Hypothalamus (tissue), 51 donors: ENCODE results near the gene AKNA.
"Not testable (repeated sequence)": the region's sequence is repeated elsewhere in the genome, so short reads cannot be mapped to it uniquely, and the experiment has no call there.

ENCODE experiments used
- DNase-seq, 51 donors: peaks; one replicate each; lab custom pipeline; 2025; lab: John Stamatoyannopoulos, UW

AKNA gene

GRCh38 chr9:114342755-114343440 lies 44.9 kb downstream of the AKNA start:
- no peak for DNase-seq

GRCh38 chr9:114341991-114342390 lies 45.8 kb downstream of the AKNA start:
- no peak for DNase-seq

- DNase-seq: no peak
Observed at GRCh38 chr9:114341152-114341830, 46.5 kb downstream of the AKNA start.

DNA sequence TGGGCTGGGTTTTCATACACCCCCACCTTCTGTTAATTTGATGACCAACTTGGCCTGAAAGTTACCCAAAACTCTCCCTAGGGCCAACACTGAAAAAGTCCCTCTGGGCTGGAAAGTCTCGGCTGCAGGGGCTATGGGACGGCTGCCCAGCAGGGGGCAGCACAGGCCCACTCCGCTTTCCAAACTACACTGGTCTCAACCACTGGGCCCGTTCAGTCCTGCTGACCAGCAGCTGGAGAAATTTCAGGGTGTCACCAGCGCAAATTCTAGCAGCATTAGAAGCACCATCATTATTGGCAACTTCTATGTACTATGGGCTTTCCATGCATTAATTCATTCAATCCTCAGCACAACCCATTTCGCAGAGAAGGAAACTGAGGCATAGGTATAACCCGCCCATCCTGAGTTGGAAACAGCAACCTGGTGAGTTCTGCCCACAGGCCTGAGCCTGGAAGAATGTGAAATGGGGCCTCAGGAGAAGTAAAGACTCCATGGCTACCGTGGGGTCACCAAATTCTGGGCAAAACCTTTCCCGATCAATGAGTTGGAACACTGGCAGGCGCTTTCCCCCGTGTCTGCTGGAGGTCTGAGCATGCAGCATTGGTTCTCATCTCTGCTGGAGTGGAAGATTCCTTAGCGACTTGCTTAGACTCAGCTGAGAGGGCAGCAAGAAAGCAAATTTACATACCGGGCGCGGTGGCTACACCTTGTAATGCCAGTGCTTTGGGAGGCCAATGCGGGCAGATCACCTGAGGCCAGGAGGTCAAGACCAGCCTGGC lies 48.5 kb downstream of the AKNA start:
- DNase-seq: peak in 24 of 51 donors; percentile 5 to 60 (median 22)

GRCh38 chr9:114338187-114338586 lies 49.6 kb downstream of the AKNA start:
- DNase-seq: no peak

DNA sequence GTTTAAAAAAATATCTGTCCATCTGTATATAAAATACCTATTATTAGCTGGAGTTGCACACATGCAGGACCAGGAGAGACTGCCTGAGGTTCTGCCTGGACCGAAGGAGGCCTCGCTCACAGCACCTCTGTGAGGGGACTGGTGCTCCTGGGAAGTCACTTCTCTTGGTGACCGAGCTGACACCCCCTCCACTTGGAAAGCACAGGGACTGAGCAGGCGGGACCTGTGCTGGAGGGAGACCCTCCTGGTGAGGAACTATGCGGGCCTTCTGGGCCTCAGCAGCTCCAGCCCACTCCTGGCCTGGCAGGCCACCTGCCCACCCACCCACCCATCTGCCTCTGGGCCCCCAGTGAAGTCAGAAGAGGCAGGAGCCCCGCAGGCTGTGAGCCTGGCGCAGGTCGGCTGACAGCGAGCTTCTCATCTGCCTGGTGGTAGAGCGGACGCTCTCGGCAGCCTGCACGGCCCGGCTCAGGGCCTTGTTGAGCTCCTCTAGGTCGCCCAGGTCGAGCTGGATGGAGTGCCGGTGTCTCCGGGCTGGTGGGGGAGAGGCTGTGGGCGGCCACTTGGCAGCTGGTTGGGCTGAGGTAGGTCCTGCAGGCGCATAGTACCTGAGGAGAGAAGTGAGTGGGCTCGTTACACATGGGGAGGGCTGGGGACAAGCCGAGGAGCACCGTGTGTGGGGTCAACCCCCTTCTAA lies 50.9 kb downstream of the AKNA start:
- DNase-seq: no peak

GRCh38 chr9:114336157-114336556 lies 51.6 kb downstream of the AKNA start:
- DNase-seq: no peak

- DNase-seq: no peak
Observed at GRCh38 chr9:114335745-114336144, 52.0 kb downstream of the AKNA start.

DNA sequence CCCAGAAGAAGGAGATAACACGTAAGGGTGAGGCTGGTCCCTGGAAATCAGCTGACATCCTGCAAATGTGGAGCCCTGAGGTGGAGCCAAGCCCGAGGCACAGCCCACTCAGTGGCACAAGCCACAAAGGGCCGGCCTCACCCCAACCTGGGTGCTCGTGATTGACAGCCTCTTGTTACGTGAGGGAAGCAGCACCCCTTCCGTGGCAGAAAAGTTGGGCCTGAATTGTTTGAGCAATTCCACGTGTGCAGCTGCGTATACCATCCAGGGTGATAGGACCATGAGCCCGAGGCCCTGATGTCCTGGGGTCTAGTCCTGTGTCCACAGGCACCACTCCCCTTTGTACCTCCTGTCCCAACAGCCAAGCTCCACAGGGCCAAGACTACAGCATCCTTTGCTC lies 53.3 kb downstream of the AKNA start:
- no peak for DNase-seq

DNA sequence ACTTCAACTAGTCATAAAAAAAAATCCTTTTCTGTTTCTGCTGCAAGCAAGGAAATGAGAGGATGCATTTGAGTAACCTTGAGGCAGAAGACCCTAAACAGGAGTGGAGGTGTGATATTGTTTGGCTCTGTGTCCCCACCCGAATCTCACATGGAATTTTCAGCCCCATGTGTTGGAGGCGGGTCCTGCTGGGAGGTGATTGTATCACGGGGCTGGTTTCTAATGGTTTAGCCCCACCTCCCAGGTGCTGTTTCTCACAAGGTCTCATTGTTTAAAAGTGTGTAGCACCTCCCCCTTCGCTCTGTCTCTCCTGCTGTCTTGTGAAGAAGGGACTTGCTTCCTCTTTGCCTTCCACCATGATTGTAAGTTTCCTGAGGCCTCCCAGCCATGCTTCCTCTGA lies 54.1 kb downstream of the AKNA start:
- DNase-seq: not testable (repeated sequence)

DNA sequence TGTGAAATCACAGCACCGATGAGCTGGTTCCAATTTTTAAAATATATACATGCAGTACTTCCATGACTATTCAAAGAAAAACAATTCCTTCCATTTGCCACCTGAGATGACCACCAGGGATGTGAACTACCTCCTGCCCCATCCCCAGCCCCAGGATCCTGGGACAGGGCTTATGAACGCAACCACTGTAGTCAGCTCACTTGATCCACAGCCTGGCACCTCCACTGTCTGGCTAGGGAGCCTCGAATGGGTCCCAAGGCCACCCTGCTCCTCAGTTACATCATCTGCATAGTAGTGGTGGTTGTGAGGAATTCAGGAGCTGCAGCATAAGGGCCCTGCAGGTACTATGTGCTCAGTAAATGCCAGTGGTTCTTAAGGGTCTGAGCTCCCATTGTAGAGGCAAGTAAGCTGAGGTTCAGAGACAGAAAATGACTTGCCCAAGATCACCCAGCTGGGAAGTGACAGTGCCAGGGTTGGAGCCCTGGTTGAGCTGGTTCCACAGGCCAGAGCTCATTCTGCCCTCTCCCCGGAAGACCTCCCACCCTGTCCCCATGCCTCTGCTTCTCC lies 55.2 kb downstream of the AKNA start:
- not testable (repeated sequence) for DNase-seq

DNA sequence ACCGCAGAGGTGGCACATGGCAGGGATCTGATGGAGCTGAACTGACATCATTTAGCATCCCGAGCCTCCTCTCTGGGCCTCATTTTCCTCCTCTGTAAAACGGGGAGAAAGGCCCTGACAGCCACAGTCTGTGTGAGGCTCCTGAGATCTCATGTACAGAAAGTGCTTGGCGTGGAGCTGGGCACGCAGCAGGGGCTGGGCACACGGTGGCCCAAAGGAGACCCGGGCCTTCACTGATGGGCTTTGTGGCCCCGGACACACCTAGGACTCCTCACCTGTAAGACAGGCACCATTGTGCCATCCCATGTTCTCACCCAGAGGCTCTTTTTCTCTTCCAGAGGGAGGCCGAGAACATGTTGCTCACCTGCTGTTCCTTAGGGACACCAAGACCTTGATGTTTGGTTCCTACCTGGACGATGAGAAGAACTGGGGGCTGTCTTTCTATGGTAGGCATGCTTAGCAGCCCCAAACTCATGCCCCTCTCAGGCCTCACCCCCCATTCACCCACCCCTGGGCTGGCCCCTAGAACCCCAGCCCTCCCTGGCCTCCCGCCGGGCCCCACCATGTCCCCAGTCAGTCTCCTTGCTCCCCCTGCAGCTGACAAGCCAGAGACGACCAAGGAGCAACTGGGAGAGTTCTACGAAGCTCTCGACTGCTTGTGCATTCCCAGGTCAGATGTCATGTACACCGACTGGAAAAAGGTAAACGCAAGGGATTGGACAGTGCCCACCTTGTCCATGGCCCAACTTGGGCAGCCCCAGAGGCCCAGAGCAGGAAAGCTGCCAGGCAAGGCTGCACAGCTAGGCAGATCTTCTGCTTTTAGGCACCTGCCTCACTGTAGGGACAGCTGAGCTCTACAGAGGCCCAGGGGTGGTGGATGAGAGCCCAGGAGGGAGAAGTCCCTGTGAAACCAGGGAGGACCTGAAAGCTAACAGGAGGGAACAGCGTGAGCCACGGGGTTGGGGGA lies 56.3 kb downstream of the AKNA start:
- DNase-seq: not testable (repeated sequence)

GRCh38 chr9:114330636-114331035 lies 57.1 kb downstream of the AKNA start:
- no peak for DNase-seq

GRCh38 chr9:114329625-114330022 lies 58.2 kb downstream of the AKNA start, which contains the start of gene ORM2:
Gene ORM2 (plus strand): TSS chr9:114329869. CDS start chr9:114329905, 36 bp downstream.
- DNase-seq: not testable (repeated sequence)

- not testable (repeated sequence) for DNase-seq
Observed at GRCh38 chr9:114328937-114329624, 58.7 kb downstream of the AKNA start.

- DNase-seq: not testable (repeated sequence)
Observed at GRCh38 chr9:114328357-114328820, 59.4 kb downstream of the AKNA start.

DNA sequence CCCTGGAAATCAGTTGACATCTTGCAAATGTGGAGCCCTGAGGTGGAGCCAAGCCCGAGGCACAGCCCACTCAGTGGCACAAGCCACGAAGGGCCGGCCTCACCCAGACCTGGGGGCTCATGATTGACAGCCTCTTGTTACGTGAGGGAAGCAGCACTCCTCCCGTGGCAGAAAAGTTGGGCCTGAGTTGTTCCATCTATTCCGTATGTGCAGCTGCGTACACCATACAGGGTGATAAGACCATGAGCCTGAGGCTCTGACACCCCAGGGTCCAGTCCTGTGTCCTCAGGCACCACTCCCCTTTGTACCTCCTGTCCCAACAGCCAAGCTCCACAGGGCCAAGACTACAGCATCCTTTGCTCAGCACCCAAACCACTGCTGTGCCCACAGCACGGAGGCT lies 60.0 kb downstream of the AKNA start:
- DNase-seq: peak in 1 of 51 donors; percentile 32

- DNase-seq: not testable (repeated sequence)
Observed at GRCh38 chr9:114325684-114326254, 62.0 kb downstream of the AKNA start.
